ENCODE results near the gene PHB1.
"Not testable (repeated sequence)": the region's sequence is repeated elsewhere in the genome, so short reads cannot be mapped to it uniquely, and the experiment has no call there.

Gene PHB1

DNA sequence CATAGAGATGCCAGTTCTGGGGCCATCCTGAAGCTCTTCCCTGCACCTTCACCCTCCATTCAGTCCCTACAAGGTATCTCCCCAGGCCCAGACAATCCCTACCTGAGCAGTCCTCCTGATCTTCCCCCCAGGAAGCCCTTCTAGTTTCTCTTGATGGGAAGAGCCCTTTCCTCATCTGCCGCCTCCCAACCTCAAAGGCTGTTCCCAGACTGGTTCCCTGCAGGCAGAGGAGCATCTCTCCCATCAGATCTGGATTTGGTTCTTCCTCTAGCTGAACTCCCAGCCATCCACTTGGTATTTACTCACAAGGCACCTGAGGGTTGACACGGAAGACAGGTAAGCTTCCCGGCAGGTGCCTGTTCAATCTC lies 24.6 kb upstream of the PHB1 start:
- no peak for DNase-seq

DNA sequence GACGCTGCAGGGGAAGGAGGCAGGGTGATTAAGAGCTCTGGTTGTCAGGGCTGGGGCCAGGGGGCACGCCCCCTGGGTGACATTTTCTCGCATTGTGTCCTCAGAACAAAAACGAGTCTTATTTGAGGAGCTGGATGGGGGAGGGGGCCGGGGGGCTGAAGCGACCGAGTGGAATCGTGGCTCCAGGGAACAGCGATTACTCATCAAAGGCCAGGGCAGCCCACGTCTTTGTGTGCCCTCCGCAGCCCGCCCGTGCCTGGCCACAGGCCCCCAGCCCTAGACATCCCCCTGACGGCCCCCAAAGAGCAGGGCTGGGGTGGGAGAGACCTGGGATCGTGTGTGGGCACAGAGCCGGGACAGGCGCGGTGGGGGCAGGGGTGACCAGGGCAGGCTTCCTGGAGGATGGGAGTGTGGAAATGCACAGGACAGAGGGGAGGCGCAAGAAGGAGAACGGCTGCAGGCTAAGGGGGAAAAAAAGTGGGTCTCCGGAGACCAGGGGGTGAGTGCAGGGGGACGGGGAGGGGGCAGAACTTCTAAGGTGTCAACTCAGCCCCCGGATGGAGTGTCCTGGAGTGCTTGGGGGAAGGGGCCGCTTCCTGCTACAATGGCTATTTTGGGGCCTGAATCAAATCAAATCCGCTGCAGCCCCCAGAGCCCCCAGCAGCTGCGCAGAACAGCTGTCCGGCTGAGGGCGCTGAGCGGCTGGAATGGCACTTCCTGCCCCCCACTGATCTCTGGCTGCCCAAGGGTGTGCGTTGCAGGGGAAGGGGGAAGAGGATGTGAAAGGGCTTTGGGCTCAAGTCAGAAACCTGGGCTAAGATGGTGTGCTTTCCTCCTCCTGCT lies 24.0 kb upstream of the PHB1 start:
- no peak for DNase-seq

DNA sequence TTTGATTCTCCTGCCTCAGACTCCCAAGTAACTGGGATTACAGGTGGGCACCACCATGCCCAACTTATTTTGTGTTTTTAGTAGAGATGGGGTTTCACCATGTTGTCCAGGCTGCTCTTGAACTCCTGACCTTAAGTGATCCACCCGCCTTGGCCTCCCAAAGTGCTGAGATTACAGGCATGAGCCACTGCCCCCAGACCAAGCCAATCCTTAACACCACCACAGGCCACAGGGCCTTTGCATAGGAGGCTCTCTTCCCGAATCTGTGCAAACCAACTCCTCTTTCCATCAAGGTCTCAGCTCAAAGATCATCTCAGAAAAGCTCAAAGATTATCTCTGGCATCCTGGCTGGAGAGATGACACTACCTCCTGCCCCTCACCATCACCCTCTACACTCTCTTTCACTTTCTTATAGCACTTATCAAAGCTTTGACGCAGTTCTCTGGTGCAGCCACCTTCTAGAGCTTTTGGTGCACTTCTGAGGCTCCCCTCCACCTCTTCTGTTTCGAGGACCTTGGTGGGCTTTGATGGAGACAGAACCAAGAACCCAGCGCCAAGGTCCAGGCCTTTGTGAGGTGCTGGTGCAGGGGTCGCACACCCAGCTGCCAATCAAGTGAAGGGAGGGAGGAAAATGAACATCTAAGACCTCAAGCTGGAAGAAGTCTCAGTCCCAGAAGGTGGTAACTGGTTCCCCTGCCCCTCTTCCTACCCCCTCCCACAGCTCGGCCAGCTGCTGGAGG lies 23.2 kb upstream of the PHB1 start:
- no peak for DNase-seq

DNA sequence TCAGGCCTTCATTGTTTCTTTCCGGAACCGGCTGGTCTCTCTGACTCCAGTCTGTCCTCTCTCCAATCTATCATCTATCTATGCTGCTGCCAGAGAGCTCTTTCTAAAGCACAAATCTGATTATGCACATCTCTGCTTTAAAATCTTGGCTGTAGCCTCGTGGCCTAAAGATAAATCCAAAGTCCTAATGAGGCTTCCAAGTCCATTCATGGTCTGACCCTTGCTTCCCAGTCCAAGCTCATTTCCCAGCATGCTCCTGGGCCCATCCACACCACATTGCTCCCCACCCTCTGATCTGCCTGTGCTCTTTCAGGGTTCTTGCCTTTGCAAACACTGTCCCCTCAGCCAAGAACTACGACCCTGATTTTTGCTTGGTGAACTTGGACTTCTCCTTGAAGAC lies 21.5 kb upstream of the PHB1 start:
- DNase-seq: no peak

DNA sequence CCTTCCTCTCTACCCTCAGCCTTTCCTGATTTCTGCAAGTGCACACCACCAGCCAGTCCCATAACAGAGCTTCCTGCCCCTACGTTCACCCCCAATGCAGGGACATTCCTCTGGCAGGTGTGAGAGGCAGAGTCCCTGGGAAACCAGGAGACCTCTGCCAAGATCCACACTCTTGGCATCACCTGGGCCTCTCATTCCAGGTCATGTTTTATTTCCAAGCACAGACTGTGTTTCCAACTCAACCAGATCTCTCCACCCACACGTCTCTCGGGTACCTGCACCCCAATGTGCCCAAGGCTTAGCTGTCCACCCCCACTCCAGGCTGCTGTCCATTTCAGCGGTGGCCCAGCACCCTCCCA lies 21.0 kb upstream of the PHB1 start:
- no peak for DNase-seq

DNA sequence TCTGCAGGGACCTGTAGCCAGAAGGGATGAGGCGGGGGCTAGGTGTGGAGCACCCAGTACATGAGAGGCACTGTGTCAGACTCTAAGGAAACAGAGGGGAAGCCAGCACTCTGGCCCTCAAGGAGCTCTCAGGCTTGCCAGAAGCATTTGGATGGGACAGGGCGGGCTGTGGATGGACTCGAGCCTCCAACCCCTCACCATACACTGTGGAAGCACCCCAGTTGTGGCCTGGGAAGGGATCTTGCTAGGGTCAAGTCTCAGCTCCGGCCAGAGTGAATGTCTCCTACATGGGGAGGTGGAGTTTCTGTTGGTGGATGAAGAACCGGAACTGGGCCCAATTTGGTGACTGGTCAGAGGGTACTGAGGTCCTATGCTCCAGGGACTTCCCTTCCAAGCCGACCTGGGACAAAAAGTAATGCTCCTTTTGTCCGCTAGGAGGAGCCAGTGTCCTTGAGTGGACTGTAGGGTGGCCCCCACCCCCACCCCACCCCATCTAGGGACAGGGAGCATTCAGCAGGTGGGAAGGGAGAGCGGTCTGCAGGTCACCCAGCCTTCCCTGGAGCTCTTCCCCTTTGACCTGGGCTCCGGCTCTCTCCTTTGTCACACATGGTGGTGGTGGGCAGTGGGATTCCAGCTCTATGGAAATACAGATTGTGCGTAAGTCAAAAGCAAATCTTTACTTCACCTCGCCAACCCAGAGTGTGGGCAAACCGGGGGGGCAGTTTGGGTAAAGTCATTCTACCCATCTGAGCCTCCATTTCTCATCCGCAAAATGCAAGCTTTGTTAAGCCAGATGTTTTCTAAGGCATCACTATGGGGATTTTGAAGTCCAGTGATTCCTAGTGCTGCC lies 20.4 kb upstream of the PHB1 start:
- peak; percentile 34 for DNase-seq

DNA sequence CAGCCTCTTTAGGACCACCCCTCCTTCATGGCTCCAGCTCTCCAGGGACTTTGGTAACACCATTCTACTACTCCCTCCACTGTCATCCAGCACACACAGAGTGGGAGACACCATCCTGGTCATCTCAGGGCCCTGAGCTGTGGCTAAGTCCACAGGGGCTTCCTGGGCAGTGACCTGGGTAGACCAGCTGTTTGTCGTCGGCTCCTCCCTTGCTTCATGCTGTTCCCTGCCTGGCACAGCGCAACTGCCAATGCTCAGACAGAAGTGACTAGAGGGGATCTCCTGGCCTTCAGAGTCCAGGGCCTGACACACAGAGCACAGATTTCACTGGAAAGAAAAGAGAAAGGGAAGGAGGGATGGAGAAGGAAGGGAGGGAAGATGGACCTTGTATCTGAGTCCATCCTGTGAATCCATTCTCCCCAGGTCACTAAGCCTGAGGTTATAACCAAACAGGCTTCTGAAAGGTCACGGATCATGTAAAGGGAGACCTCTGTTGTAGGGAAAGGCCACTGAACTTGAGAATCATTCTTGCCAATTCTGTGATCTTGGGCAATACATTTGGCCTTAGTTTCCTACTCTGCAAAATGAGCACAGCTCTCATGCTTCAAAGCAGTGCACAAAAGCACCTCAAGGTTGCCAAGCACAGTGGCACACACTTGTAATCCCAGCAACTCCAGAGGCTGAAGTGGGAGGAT lies 18.5 kb upstream of the PHB1 start:
- DNase-seq: no peak

DNA sequence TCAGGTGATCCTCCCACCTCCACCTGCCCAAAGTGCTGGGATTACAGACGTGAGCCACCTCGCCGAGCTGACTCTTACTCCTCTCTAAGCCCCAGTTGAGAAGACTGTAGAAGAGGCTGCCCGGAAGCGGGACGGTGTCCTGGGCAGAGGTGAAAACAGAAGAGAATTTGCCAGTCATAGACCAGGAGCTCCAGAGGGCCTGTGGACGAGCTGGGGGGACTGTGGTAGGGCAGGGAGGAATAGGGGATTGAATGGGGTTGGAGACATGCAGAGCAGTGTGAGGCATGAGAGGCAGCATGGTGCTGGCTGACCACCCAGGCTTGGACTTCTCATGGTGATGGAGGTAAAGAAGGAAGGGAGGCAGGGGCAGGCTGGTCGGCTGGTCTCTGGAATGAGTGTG lies 17.1 kb upstream of the PHB1 start:
- no peak for DNase-seq

DNA sequence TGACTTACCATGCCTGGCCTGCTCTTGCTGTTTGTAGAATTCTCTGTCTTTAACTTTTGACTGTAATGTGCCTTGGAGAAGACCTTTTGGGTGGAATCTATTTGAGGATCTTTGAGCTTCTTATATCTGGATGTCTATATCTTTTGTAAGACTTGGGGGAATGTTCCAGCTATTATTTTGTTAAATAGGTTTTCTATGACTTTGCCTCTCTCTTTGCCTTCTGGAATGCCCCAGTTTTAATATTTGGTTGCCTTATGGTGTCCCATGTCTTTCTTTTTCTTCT lies 10.3 kb upstream of the PHB1 start:
- no peak for DNase-seq

DNA sequence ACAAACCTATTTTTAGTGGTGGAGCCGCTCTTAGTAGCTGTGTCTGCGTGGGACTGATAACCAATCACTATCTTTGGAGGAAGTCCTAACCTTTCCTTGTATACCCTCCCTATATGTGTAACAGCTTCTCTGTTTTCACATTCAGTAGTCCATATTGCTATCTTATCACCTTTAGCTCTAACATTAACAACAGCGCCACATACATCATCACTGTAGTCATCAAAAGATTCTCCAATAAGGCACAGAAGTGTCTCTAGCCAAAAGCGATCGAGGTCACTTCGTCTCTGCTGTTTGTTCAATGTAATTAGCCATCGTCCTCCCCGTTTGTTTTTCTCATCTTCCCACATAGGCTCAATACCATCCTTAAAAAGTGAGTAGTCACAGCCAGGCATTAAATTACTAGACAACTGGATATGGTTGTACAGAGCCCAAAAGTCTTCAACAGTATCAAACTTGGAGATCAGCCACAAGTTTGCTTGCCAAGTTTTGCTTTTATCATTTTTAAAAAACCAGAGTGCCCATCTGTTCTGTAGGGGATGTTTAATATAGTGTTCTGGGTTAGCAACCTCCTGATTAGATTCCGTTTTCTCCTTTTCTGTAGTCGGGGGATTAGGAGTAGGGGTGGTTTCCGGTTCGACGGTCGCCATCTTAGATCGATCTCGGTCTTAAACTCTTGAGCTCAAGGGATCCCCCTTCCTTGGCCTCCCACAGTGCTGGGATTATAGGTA lies 9.8 kb upstream of the PHB1 start:
- not testable (repeated sequence) for DNase-seq

DNA sequence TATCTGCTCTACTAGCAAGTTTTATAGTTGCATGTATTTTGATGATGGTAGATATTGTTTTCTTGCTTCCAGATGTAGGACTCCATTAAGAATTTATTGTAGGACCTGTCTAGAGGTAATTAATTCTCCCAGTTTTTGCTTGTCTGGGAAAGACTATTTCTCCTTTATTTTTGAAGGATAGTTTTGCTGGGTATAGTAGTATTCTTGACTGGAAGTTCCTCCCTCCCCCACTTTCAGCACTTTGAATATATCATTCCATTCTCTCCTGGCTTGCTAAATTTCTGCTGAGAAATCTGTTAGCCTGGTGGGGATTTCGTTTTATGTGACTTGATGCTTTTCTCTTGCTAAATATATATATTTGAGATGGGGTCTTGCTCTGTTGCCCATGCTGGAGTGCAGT lies 8.0 kb upstream of the PHB1 start:
- DNase-seq: no peak

DNA sequence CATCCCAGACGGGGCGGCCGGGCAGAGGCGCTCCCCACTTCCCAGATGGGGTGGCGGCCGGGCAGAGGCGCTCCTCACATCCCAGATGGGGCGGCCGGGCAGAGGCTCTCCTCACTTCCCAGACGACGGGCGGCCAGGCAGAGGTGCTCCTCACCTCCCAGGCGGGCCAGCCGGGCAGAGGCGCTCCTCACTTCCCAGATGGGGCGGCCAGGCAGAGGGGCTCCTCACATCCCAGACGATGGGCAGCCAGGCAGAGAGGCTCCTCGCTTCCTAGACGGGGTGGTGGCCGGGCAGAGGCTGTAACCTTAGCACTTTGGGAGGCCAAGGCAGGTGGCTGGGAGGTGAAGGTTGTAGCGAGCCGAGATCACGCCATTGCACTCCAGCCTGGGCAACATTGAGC lies 5.1 kb upstream of the PHB1 start:
- not testable (repeated sequence) for DNase-seq

DNA sequence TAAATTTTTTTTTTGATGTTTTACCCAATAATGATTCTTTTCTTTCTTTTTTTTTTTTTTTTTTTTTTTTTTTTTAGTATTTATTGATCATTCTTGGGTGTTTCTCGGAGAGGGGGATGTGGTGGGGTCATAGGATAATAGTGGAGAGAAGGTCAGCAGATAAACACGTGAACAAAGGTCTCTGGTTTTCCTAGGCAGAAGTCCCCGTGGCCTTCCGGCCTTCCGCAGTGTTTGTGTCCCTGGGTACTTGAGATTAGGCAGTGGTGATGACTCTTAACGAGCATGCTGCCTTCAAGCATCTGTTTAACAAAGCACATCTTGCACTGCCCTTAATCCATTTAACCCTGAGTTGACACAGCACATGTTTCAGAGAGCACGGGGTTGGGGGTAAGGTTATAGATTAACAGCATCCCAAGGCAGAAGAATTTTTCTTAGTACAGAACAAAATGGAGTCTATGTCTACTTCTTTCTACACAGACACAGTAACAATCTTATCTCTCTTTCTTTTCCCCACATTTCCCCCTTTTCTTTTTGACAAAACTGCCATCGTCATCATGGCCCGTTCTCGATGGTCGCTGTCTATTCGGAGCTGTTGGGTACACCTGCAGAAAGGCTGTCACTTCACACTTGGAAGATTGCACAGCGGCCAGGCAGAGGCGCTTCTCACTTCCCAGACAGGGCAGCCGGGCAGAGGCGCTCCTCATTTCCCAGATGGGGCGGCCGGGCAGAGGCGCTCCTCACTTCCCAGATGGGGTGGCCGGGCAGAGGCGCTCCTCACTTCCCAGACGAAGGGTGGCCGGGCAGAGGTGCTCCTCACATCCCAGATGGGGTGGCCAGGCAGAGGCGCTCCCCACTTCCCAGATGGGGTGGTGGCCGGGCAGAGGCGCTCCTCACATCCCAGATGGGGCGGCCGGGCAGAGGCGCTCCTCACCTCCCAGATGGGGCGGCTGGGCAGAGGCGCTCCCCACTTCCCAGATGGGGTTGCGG lies 4.4 kb upstream of the PHB1 start:
- DNase-seq: not testable (repeated sequence)

DNA sequence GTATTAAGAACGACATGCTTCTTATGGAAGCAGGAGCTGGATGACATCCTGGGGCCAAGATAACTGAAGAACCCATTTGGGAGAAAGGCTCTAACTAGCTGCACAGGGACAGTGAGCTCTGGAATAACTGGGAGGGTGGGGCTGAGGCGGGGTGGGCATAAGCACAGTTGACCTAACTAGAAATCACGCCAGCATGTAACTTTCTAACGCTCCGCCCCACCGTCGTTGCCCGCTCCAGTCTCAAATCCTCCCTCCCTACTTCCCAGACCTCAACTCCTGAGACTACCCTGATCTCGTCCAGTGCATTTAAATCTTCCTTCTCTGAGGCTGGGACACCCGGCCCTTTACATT lies 436 bp downstream of the PHB1 start:
- DNase-seq: no peak

DNA sequence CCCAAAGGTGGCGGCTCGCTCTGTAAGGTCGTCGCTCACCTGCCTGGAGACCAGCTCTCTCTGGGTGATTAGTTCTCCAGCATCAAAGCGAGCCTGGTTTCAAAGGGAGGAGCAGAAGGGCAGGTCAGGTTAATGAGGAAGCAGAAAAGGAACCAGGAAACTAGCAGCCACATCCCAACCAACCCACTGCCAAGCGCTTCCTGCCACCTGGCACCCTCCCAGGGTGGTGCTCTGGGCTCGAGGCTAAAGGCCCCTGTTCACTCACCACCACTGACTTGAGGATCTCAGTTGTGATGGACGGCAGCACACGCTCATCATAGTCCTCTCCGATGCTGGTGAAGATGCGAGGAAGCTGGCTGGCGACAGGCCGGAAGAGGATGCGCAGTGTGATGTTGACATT lies 5.6 kb downstream of the PHB1 start:
- DNase-seq: no peak

DNA sequence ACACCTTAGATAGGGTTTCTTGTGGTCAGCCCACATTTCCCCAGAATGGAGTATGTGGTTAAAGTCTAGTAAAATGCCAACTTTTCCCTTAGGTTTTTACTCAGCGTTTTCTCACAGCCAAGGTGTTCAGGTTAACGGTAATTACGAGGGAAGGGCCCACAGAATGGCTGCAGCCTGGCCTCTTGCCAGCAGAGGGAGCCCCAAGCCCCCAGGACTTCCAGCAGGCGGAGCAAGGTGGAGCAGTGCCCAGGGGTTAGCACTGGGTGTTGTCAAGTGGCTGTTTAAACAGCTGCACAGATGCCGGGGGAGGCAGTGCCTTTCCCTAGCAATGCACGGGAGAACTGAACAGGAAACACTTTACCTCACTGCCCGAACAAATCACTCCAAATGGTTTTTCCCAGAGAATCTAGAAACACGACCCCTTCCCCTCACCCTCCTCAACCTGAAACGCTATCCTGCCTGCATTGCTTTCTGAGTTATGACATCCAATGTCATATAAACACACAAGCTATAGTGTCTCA lies 6.6 kb downstream of the PHB1 start:
- peak; percentile 92 for DNase-seq

DNA sequence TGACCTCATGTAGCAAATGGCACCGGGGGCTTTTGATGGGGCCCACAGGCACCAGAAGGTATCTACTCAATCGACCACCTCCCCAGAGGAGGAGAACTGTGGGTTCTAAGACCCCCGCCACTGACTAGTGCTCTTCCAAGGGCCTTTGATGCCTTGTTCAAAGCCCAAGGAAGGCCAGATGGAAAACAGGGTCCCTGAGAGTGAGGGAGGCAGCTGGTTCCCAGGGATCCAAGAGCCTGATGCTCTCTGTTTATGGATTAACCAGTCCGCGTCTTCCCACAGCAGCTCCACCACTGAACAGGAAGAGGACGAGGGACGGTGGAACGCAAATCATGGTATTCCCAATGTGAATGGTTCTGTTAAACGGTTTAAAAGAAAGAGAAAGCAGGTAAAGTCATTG lies 7.6 kb downstream of the PHB1 start:
- DNase-seq: no peak

DNA sequence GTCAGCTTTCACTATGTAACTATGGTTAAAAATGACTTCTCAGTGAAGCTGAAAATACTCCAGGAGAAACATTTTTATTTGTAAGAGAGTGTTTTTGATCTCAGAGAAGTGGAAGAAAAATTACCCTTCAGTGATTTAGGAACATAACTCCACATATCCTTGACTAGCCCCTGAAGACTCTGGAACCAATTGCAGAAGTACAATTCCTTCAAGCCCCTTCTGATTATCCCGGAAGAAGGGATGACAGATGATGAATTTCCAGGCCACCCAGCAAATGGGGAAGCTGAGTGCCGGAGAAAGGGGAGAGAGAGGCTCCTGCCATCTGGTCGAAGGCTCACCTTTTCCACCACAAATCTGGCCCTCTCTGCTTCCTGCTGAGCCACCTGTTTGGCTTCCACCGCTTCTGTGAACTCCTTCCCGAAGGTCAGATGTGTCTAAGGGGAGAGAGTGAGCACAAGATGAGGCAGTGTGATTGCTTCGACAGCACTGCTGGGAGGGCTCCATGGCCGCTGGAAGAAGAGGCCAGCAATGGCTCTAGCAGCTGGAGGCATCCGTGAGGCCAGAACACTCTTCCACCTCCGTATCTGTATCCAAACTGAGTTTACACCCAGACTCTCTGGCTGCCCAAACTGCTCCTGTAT lies 8.1 kb downstream of the PHB1 start:
- no peak for DNase-seq

DNA sequence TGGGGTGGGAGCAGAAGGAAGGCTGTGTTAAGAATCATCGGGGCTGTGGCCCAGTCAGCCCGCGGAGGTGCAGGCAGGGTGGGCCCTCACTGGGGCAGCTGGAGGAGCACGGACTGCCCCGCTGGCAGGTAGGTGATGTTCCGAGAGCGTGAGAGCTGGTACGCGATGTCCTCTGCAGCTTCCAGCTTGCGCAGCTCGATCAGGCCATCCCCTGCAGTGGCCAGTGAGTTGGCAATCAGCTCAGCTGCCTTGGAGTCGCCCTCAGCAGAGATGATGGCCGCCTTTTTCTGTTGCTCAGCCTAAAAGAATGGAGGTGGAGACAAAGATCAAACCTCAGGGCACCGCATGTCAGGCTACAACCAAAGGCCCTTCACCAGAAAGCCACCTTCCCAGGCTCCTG lies 9.8 kb downstream of the PHB1 start:
- DNase-seq: no peak

DNA sequence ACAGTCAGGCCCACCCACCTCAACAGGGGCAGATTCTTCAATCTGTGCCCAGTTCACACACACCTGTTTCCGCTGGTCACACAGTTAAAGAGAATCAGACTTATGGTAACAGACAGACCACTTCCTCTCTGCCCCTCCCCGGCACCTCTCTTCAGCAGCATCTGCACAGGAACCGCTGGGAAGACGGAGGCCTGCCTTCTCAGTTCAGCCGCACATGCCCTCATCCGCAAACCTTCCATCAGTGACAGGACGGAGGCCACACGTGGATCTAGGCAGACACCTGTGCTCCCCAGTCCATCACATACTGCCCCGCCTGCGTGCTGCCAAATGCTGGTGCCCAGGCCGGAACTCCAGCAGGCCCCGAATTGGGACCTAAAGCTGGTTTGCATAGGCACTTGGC lies 10.3 kb downstream of the PHB1 start:
- DNase-seq: no peak

Measured in NCI-H345 (cell line).